ENCODE results near the gene PNLIPRP1. TPM values are rescaled to one million over a fixed set of nuclear protein-coding genes. Genes with fewer than 3 reads are reported as not detected.

The PNLIPRP1 gene
- total RNA-seq, 1 donor from 2014 or later, result not detected

GRCh38 chr10:116553378-116553980 is 37.3 kb upstream of the PNLIPRP1 start:
- Mint-ChIP-seq H3K36me3 (ENCODE audit: low read depth) (no peaks in the 10 kb centered on the region), H3K9me3 (ENCODE audit: low read depth) (no peaks in the 10 kb centered on the region), H3K27me3 (ENCODE audit: low read depth) (peaks cover 7% of the 10 kb centered on the region), H3K27ac (ENCODE audit: unreplicated experiment) (no peak overlapping the region), H3K4me1 (ENCODE audit: low read depth) (no peaks in the 10 kb centered on the region), H3K4me3 (ENCODE audit: unreplicated experiment) (no peak overlapping the region)
- TF ChIP-seq CTCF (IDR thresholded peaks at IDR 0.05), result no peak
- no peak for DNase-seq (ENCODE audit: low spot score)

GRCh38 chr10:116554628-116555027 is 36.1 kb upstream of the PNLIPRP1 start:
- no peaks in the 10 kb centered on the region for H3K4me1 Mint-ChIP-seq (ENCODE audit: low read depth)
- H3K36me3 Mint-ChIP-seq (ENCODE audit: low read depth), result no peaks in the 10 kb centered on the region
- no peak overlapping the region for H3K27ac Mint-ChIP-seq (ENCODE audit: unreplicated experiment)
- H3K4me3 Mint-ChIP-seq (ENCODE audit: unreplicated experiment), result no peak overlapping the region
- H3K27me3 Mint-ChIP-seq (ENCODE audit: low read depth), result peaks cover 11% of the 10 kb centered on the region
- DNase-seq (ENCODE audit: low spot score), result no peak
- no peaks in the 10 kb centered on the region for H3K9me3 Mint-ChIP-seq (ENCODE audit: low read depth)
- TF ChIP-seq CTCF (IDR thresholded peaks at IDR 0.05), result no peak

GRCh38 chr10:116555880-116556279 is 34.9 kb upstream of the PNLIPRP1 start:
- Mint-ChIP-seq H3K27ac (ENCODE audit: unreplicated experiment) (no peak overlapping the region), H3K4me1 (ENCODE audit: low read depth) (no peaks in the 10 kb centered on the region), H3K4me3 (ENCODE audit: unreplicated experiment) (no peak overlapping the region), H3K36me3 (ENCODE audit: low read depth) (no peaks in the 10 kb centered on the region), H3K9me3 (ENCODE audit: low read depth) (no peaks in the 10 kb centered on the region), H3K27me3 (ENCODE audit: low read depth) (peaks cover 11% of the 10 kb centered on the region)
- TF ChIP-seq CTCF (IDR thresholded peaks at IDR 0.05), result no peak
- DNase-seq (ENCODE audit: low spot score), result no peak

- no peak for TF ChIP-seq CTCF (IDR thresholded peaks at IDR 0.05)
- no peaks in the 10 kb centered on the region for H3K36me3 Mint-ChIP-seq (ENCODE audit: low read depth)
- no peak overlapping the region for H3K27ac Mint-ChIP-seq (ENCODE audit: unreplicated experiment)
- no peak overlapping the region for H3K4me3 Mint-ChIP-seq (ENCODE audit: unreplicated experiment)
- DNase-seq (ENCODE audit: low spot score), result no peak
- H3K4me1 Mint-ChIP-seq (ENCODE audit: low read depth), result no peaks in the 10 kb centered on the region
- H3K9me3 Mint-ChIP-seq (ENCODE audit: low read depth), result no peaks in the 10 kb centered on the region
- peaks cover 14% of the 10 kb centered on the region for H3K27me3 Mint-ChIP-seq (ENCODE audit: low read depth)
Observed at GRCh38 chr10:116557305-116557880, 33.4 kb upstream of the PNLIPRP1 start.

GRCh38 chr10:116565534-116565933 is 25.2 kb upstream of the PNLIPRP1 start:
- H3K4me1 Mint-ChIP-seq (ENCODE audit: low read depth), result no peaks in the 10 kb centered on the region
- H3K27me3 Mint-ChIP-seq (ENCODE audit: low read depth), result peaks cover 13% of the 10 kb centered on the region
- H3K9me3 Mint-ChIP-seq (ENCODE audit: low read depth), result no peaks in the 10 kb centered on the region
- H3K36me3 Mint-ChIP-seq (ENCODE audit: low read depth), result no peaks in the 10 kb centered on the region
- DNase-seq (ENCODE audit: low spot score), result no peak
- TF ChIP-seq CTCF (IDR thresholded peaks at IDR 0.05), result no peak
- no peak overlapping the region for H3K4me3 Mint-ChIP-seq (ENCODE audit: unreplicated experiment)
- H3K27ac Mint-ChIP-seq (ENCODE audit: unreplicated experiment), result no peak overlapping the region
